Measurements from ENCODE around the gene SHANK3. TPM values are rescaled to one million over a fixed set of nuclear protein-coding genes. Genes with fewer than 3 reads are reported as not detected.

The SHANK3 gene
- total and polyA plus RNA-seq, 2 of the 4 experiments (the other 2 are of a cell fraction): 0.18 to 1.5 TPM

GRCh38 chr22:50704510-50705218, 32.0 kb downstream of the SHANK3 start:
- Histone ChIP-seq H3K4me2 (ENCODE audit: low read depth, low read length) (no peak overlapping the region; the same call in 1 of the 2 replicates), H3K4me1 (ENCODE audit: control insufficient read depth, insufficient read depth, low read length) (peaks cover 4% of the 10 kb centered on the region; the same call in 1 of the 2 replicates), H3K18ac (ENCODE audit: low read depth, low read length) (no peak overlapping the region), H2BK5ac (ENCODE audit: low read depth, low read length, poor library complexity, severe bottlenecking) (no peak overlapping the region), H3K9me1 (ENCODE audit: insufficient read depth, low read length) (peaks cover 7% of the 10 kb centered on the region; the same call in 1 of the 2 replicates), H3K4ac (ENCODE audit: low read depth, low read length) (no peak overlapping the region), H3K27me3 (ENCODE audit: control insufficient read depth, insufficient read depth, low read length) (no peaks in the 10 kb centered on the region), H2AK5ac (ENCODE audit: low read depth, low read length) (peak overlapping the region; percentile 30; the same call in 1 of the 2 replicates), H3K4me3 (ENCODE audit: insufficient read depth, low read depth, low read length) (no peak overlapping the region), H4K91ac (ENCODE audit: insufficient read depth, low read depth, low read length) (no peak overlapping the region), H3K9ac (ENCODE audit: low read depth, low read length) (no peak overlapping the region), H3K56ac (ENCODE audit: extremely low read depth, insufficient read depth, low read length) (no peak overlapping the region), H3K14ac (replicated peaks; ENCODE audit: low read depth, low read length) (no peak overlapping the region), H2BK15ac (ENCODE audit: low read depth, low read length) (no peak overlapping the region), H4K20me1 (ENCODE audit: insufficient read depth, low read length) (peaks cover 15% of the 10 kb centered on the region), H2BK120ac (ENCODE audit: low read depth, low read length) (no peak overlapping the region), H3K9me3 (ENCODE audit: control insufficient read depth, insufficient read depth, low read length) (no peaks in the 10 kb centered on the region), H3K79me1 (ENCODE audit: low read depth in 1 of 2, low read length in 2 of 2) (peaks cover 4 to 8% of the 10 kb centered on the region in 2 experiments; a peak in 2 of 4 replicates), H2AFZ (replicated peaks; ENCODE audit: low read length, poor library complexity) (peak overlapping the region; percentile 78), H3K27ac (ENCODE audit: insufficient read depth, low read length) (no peak overlapping the region), H4K8ac (ENCODE audit: low read depth in 2 of 2, low read length in 2 of 2) (no peak overlapping the region), H2AK9ac (replicated peaks; ENCODE audit: low read depth, low read length, poor library complexity) (peak overlapping the region; percentile 65), H3K36me3 (ENCODE audit: control insufficient read depth, insufficient read depth, low read length) (peaks cover 2% of the 10 kb centered on the region; the same call in 1 of the 2 replicates), H4K5ac (ENCODE audit: low read depth, low read length) (no peak overlapping the region), H3K23ac (ENCODE audit: low read depth, low read length) (no peak overlapping the region), H2BK20ac (ENCODE audit: low read depth, low read length) (no peak overlapping the region)
- intact Hi-C loops (cut with micrococcal nuclease) (no loop called here), dilution Hi-C loops (cut with HindIII; ENCODE audit: low sequenced_read_pairs, unreplicated experiment) (no loop called here), in situ Hi-C loops (cut with MboI; ENCODE audit: low sequenced_read_pairs) (no loop called here)
- ATAC-seq (ENCODE audit: low read depth) (no peak), DNase-seq (no peak)
- no TSS peak for BruUV-seq (replicated peaks)
- POLR2A ChIA-PET (ENCODE audit: unreplicated experiment): no interaction called here
- 89% methylated on average over 24 of the region's 37 CpGs; no CpG with 5 or more reads in 1 of the 2 experiments for WGBS, 2 experiments (ENCODE audit: extremely low coverage in 2 of 2, insufficient read length in 1 of 2)
- TF ChIP-seq MXI1 (IDR thresholded peaks at IDR 0.05; ENCODE audit: borderline replicate concordance, low read depth, low read length) (no peak), RAD21 (IDR thresholded peaks at IDR 0.05; ENCODE audit: low read length) (no peak)
- CTCF ChIA-PET: no interaction called here

All from IMR-90 (cell line).